PC-3 (cell line): ENCODE data around the gene RAB39A.

ENCODE experiments used
- CTCF ChIP-seq: fragments of 300-600 bp; sonication (generic); conservative IDR thresholded peaks from 2 replicates; pipeline ENCODE4 v1.5.1; 2017; ENCODE audit warnings: antibody characterized with exemption, low read depth, mild to moderate bottlenecking, low read length
- EZH2 ChIP-seq: fragments of 300-600 bp; sonication (generic); IDR thresholded peaks from one replicate; pipeline ENCODE4 v1.6.1; 2017; ENCODE audit warnings: antibody characterized with exemption, mild to moderate bottlenecking, low read length; ENCODE audit not compliant: unreplicated experiment
- EZH2phosphoT487 ChIP-seq: fragments of 300-600 bp; sonication (generic); IDR thresholded peaks from 2 replicates; pipeline ENCODE4 v1.6.1; 2018; ENCODE audit warnings: mild to moderate bottlenecking, antibody characterized with exemption, low read length, borderline replicate concordance

DNA sequence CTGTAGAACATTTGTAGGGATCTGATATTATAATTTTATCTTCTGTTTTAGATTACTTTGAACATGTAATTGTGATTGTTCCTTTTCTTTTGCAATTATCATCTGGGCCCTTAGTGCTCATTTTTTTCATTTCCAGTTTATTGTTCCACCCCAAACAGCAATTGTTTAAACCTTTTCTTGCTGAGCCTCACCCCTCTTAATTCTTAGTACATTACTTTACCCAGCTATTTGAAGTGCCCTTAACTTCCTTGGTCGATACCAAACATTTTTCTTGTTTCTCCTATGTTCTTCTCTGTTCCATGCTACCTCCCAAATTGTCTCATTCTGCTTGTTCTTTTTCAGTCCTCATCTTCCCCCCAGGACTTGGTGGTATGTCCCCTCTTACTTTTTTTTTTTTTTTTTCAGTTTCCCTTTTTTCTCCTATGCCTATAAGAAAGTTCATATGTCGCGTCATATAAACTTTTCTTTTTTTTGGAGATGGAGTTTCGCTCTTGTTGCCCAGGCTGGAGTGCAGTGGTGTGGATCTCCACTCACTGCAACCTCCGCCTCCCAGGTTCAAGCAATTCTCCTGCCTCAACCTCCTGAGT lies 84.0 kb downstream of the RAB39A start:
- no peak for TF ChIP-seq CTCF
- TF ChIP-seq EZH2 = no peak
- TF ChIP-seq EZH2phosphoT487 = no peak
